Measurements from ENCODE around the gene S1PR3.

DNA sequence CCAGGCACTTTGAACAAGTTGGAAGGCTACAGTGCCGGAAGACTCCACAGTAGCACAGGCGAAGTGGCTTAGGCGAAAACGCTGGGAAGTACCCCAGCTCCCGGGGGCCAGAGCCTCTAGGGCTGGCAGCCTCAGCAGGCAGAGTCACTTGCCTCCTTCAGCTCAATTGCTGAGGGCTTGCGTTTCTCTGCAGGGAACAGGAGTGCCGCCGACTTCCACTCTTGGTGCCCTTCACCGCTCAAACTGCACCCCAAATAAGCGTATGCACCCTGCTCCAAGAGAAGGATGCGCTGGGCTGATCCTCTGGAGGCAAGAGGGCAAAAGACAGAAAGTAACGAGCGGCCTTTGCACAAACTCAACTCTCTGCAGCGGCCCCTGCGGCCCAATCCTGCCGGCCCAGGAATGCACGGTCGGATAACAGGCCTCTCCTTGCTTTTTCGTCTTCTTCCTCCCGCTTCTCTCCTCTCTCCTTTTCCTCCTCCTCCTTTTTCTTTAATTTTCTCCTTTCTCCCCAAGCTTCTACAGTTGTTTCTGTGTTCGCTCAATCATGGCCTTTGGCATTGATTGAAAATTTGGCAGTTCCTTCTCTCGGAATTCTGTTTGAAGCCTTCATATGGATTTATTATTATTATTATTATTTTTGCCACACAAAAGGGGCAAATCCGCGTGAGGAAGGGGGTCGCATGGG, 1.1 kb upstream of the S1PR3 start:
- TF ChIP-seq, protein P1, sequence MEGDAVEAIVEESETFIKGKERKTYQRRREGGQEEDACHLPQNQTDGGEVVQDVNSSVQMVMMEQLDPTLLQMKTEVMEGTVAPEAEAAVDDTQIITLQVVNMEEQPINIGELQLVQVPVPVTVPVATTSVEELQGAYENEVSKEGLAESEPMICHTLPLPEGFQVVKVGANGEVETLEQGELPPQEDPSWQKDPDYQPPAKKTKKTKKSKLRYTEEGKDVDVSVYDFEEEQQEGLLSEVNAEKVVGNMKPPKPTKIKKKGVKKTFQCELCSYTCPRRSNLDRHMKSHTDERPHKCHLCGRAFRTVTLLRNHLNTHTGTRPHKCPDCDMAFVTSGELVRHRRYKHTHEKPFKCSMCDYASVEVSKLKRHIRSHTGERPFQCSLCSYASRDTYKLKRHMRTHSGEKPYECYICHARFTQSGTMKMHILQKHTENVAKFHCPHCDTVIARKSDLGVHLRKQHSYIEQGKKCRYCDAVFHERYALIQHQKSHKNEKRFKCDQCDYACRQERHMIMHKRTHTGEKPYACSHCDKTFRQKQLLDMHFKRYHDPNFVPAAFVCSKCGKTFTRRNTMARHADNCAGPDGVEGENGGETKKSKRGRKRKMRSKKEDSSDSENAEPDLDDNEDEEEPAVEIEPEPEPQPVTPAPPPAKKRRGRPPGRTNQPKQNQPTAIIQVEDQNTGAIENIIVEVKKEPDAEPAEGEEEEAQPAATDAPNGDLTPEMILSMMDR (IDR thresholded peaks at IDR 0.05; ENCODE audit: low read depth, low read length, missing input control): no peak
- no peak for TF ChIP-seq YY1 (IDR thresholded peaks at IDR 0.05)
- TF ChIP-seq HNF4G (IDR thresholded peaks at IDR 0.05): no peak
- no peak for TF ChIP-seq SP1 (IDR thresholded peaks at IDR 0.05)
- TF ChIP-seq, protein P2, sequence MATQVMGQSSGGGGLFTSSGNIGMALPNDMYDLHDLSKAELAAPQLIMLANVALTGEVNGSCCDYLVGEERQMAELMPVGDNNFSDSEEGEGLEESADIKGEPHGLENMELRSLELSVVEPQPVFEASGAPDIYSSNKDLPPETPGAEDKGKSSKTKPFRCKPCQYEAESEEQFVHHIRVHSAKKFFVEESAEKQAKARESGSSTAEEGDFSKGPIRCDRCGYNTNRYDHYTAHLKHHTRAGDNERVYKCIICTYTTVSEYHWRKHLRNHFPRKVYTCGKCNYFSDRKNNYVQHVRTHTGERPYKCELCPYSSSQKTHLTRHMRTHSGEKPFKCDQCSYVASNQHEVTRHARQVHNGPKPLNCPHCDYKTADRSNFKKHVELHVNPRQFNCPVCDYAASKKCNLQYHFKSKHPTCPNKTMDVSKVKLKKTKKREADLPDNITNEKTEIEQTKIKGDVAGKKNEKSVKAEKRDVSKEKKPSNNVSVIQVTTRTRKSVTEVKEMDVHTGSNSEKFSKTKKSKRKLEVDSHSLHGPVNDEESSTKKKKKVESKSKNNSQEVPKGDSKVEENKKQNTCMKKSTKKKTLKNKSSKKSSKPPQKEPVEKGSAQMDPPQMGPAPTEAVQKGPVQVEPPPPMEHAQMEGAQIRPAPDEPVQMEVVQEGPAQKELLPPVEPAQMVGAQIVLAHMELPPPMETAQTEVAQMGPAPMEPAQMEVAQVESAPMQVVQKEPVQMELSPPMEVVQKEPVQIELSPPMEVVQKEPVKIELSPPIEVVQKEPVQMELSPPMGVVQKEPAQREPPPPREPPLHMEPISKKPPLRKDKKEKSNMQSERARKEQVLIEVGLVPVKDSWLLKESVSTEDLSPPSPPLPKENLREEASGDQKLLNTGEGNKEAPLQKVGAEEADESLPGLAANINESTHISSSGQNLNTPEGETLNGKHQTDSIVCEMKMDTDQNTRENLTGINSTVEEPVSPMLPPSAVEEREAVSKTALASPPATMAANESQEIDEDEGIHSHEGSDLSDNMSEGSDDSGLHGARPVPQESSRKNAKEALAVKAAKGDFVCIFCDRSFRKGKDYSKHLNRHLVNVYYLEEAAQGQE (IDR thresholded peaks at IDR 0.05): no peak
- no peak for TF ChIP-seq EGR1 (IDR thresholded peaks at IDR 0.05; ENCODE audit: low read depth in 2 of 2)
- TF ChIP-seq HNF4A (conservative IDR thresholded peaks at IDR 0.05): no peak
- no peak for TF ChIP-seq TAF1 (conservative IDR thresholded peaks at IDR 0.05)
- TF ChIP-seq, protein P3, sequence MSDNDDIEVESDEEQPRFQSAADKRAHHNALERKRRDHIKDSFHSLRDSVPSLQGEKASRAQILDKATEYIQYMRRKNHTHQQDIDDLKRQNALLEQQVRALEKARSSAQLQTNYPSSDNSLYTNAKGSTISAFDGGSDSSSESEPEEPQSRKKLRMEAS (IDR thresholded peaks at IDR 0.05): no peak
- no peak for TF ChIP-seq GABPA (IDR thresholded peaks at IDR 0.05 in 1 of 2, conservative IDR thresholded peaks at IDR 0.05 in 1 of 2)
- TF ChIP-seq, protein P4, sequence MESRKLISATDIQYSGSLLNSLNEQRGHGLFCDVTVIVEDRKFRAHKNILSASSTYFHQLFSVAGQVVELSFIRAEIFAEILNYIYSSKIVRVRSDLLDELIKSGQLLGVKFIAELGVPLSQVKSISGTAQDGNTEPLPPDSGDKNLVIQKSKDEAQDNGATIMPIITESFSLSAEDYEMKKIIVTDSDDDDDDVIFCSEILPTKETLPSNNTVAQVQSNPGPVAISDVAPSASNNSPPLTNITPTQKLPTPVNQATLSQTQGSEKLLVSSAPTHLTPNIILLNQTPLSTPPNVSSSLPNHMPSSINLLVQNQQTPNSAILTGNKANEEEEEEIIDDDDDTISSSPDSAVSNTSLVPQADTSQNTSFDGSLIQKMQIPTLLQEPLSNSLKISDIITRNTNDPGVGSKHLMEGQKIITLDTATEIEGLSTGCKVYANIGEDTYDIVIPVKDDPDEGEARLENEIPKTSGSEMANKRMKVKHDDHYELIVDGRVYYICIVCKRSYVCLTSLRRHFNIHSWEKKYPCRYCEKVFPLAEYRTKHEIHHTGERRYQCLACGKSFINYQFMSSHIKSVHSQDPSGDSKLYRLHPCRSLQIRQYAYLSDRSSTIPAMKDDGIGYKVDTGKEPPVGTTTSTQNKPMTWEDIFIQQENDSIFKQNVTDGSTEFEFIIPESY (IDR thresholded peaks at IDR 0.05): no peak
- TF ChIP-seq RAD21 (IDR thresholded peaks at IDR 0.05): no peak
